HepG2 (cell line): Measurements from ENCODE around the gene DLG5. TPM values are rescaled to one million over a fixed set of nuclear protein-coding genes. Genes with fewer than 3 reads are reported as not detected.

ENCODE experiments used
- ADNP ChIP-seq: sonication (generic); formaldehyde crosslinking; IDR thresholded peaks from 2 replicates; pipeline ENCODE4 v1.4.0; 2020; ENCODE audit warnings: missing genetic modification reagents
- ATF1 ChIP-seq: IDR thresholded peaks from 2 replicates; pipeline ENCODE4 v1.6.1; 2016; ENCODE audit warnings: mild to moderate bottlenecking, control low read depth
- CENPX ChIP-seq: sonication (generic); formaldehyde crosslinking; IDR thresholded peaks from 2 replicates; pipeline ENCODE4 v1.9.0; 2021; ENCODE audit warnings: mild to moderate bottlenecking, missing genetic modification reagents, moderate library complexity
- EED ChIP-seq: sonication (generic); formaldehyde crosslinking; IDR thresholded peaks from 2 replicates; pipeline ENCODE4 v1.5.0; 2020; ENCODE audit warnings: mild to moderate bottlenecking, missing genetic modification reagents
- HDAC2 ChIP-seq: sonication (generic); formaldehyde crosslinking; IDR thresholded peaks from 2 replicates; pipeline ENCODE4 v1.4.0; 2020; ENCODE audit warnings: missing genetic modification reagents
- IRF9 ChIP-seq: sonication (generic); formaldehyde crosslinking; IDR thresholded peaks from 2 replicates; pipeline ENCODE4 v1.8.0; 2022; ENCODE audit warnings: missing genetic modification reagents, mild to moderate bottlenecking, borderline replicate concordance
- KDM2A ChIP-seq: sonication (generic); formaldehyde crosslinking; IDR thresholded peaks from 2 replicates; pipeline ENCODE4 v1.4.0; 2020; ENCODE audit warnings: low read depth, missing genetic modification reagents, borderline replicate concordance
- NCOA5 ChIP-seq: sonication (generic); formaldehyde crosslinking; IDR thresholded peaks from 2 replicates; pipeline ENCODE4 v1.4.0; 2020; ENCODE audit warnings: missing genetic modification reagents
- NFKB2 ChIP-seq: sonication (generic); formaldehyde crosslinking; IDR thresholded peaks from 2 replicates; pipeline ENCODE4 v1.4.0; 2020; ENCODE audit warnings: missing genetic modification reagents, borderline replicate concordance
- PRMT3 ChIP-seq: sonication (generic); formaldehyde crosslinking; IDR thresholded peaks from 2 replicates; pipeline ENCODE4 v1.8.1; 2022; ENCODE audit warnings: low read depth, mild to moderate bottlenecking, moderate library complexity, missing genetic modification reagents, borderline replicate concordance
- RCOR2 ChIP-seq: IDR thresholded peaks from 2 replicates; pipeline ENCODE4 v1.6.1; 2016; ENCODE audit warnings: missing biosample characterization, missing genetic modification reagents
- SALL1 ChIP-seq: sonication (generic); formaldehyde crosslinking; IDR thresholded peaks from 2 replicates; pipeline ENCODE4 v1.8.0; 2022; ENCODE audit warnings: mild to moderate bottlenecking, missing genetic modification reagents
- SMAD3 ChIP-seq: sonication (generic); formaldehyde crosslinking; IDR thresholded peaks from 2 replicates; pipeline ENCODE4 v1.4.0; 2020; ENCODE audit warnings: missing genetic modification reagents
- SMC3 ChIP-seq: IDR thresholded peaks from 2 replicates; pipeline ENCODE4 v1.6.1; 2011; ENCODE audit warnings: low read length, improper control_type of control experiment
- SP5 ChIP-seq: IDR thresholded peaks from 2 replicates; pipeline ENCODE4 v1.6.1; 2016; ENCODE audit warnings: low read depth, borderline replicate concordance
- TEAD3 ChIP-seq: optimal IDR thresholded peaks from 2 replicates; pipeline ENCODE3; 2016; ENCODE audit warnings: borderline replicate concordance
- ZBTB33 ChIP-seq: sonication (generic); formaldehyde crosslinking; IDR thresholded peaks from 2 replicates; pipeline ENCODE4 v1.4.0; 2020; ENCODE audit warnings: missing genetic modification reagents
- ZFP36L2 ChIP-seq: sonication (generic); formaldehyde crosslinking; IDR thresholded peaks from 2 replicates; pipeline ENCODE4 v1.4.0; 2020; ENCODE audit warnings: missing genetic modification reagents
- ZKSCAN1 ChIP-seq: fragments of 150-350 bp; IDR thresholded peaks from 2 replicates; pipeline ENCODE4 v1.6.1; 2014; ENCODE audit warnings: low read length
- ZNF224 ChIP-seq: sonication (generic); formaldehyde crosslinking; IDR thresholded peaks from 2 replicates; pipeline ENCODE4 v1.5.0; 2020; ENCODE audit warnings: mild to moderate bottlenecking, missing genetic modification reagents
- ZNF496 ChIP-seq: sonication (generic); formaldehyde crosslinking; IDR thresholded peaks from 2 replicates; pipeline ENCODE4 v1.8.1; 2023; ENCODE audit warnings: mild to moderate bottlenecking, moderate library complexity, missing genetic modification reagents; ENCODE audit not compliant: insufficient replicate concordance
- ZNF670 ChIP-seq: sonication (generic); formaldehyde crosslinking; IDR thresholded peaks from 2 replicates; pipeline ENCODE4 v1.8.0; 2022; ENCODE audit warnings: mild to moderate bottlenecking, missing genetic modification reagents, borderline replicate concordance
- ZNF710 ChIP-seq: sonication (generic); formaldehyde crosslinking; IDR thresholded peaks from 2 replicates; pipeline ENCODE4 v1.5.0; 2020; ENCODE audit warnings: mild to moderate bottlenecking, missing genetic modification reagents, borderline replicate concordance
- ZNF772 ChIP-seq: sonication (generic); formaldehyde crosslinking; IDR thresholded peaks from 2 replicates; pipeline ENCODE4 v1.5.0; 2020; ENCODE audit warnings: mild to moderate bottlenecking, missing genetic modification reagents
- polyA plus RNA-seq, 8 experiments: library from polyadenylated mRNA; depleted of rRNA in 3 of 8; stranded (reverse) in 7 of 8; unstranded in 1 of 8; fragments of >200 nt; fragmentation: Illumina TruSeq in 4 of 8; extraction: Trizol in 4 of 8; gene quantifications; 2 replicates each; pipeline versions ENCODE4 v1.2.1 to v1.2.3, GENCODE V29; 2011 to 2016; ENCODE audit warnings: low read depth in 4 of 8, missing spikeins in 1 of 8, mixed read lengths in 1 of 8; ENCODE audit not compliant: insufficient read depth in 1 of 8
- total RNA-seq, 5 experiments: library from RNA; depleted of rRNA; stranded (reverse); fragments of >200 nt; fragmentation: Illumina TruSeq; extraction: Trizol; gene quantifications; 2 replicates each; pipeline ENCODE4 v1.2.3, GENCODE V29; 2016; ENCODE audit warnings: low read depth in 1 of 5
- TF ChIP-seq, protein P1 (sequence below): sonication (generic); formaldehyde crosslinking; IDR thresholded peaks from 2 replicates; pipeline ENCODE4 v1.5.1; 2020; ENCODE audit warnings: missing genetic modification reagents, mild to moderate bottlenecking, borderline replicate concordance
- TF ChIP-seq, protein P2 (sequence below): sonication (generic); formaldehyde crosslinking; conservative IDR thresholded peaks from 2 replicates; pipeline ENCODE4 v1.4.0; 2020; ENCODE audit warnings: missing genetic modification reagents

Gene DLG5
- total and polyA plus RNA-seq, 2 of the 13 experiments (the other 11 are each of a cell fraction or from before 2014, with no cell fraction given) = 15.5 to 18.2 TPM

- TF ChIP-seq NFKB2 (CRISPR knock-in tag) (peak; percentile 68; the same call in 1 of the 2 replicates), ZNF496 (CRISPR knock-in tag) (no peak), NCOA5 (CRISPR knock-in tag) (no peak), ZKSCAN1 (no peak), ZNF772 (CRISPR knock-in tag) (no peak), ZFP36L2 (CRISPR knock-in tag) (no peak), ADNP (no peak), ZBTB33 (CRISPR knock-in tag) (peak; percentile 56; the same call in 1 of the 2 replicates), TEAD3 (CRISPR knock-in tag) (peak; percentile 13), IRF9 (no peak), EED (CRISPR knock-in tag) (no peak), KDM2A (CRISPR knock-in tag) (peak; percentile 71; the same call in 1 of the 2 replicates), ZNF224 (CRISPR knock-in tag) (no peak), PRMT3 (CRISPR knock-in tag) (no peak), HDAC2 (CRISPR knock-in tag) (peak; percentile 44; the same call in 1 of the 2 replicates), SALL1 (CRISPR knock-in tag) (peak; percentile 30), SMC3 (peak; percentile 80), CENPX (CRISPR knock-in tag) (no peak), ZNF710 (CRISPR knock-in tag) (no peak), ATF1 (CRISPR knock-in tag) (no peak), SP5 (CRISPR knock-in tag) (no peak), ZNF670 (CRISPR knock-in tag) (no peak), RCOR2 (no peak), SMAD3 (CRISPR knock-in tag) (0 out of 2 replicates have a peak, but pooled peaks have one; percentile 26)
- TF ChIP-seq, protein P1, sequence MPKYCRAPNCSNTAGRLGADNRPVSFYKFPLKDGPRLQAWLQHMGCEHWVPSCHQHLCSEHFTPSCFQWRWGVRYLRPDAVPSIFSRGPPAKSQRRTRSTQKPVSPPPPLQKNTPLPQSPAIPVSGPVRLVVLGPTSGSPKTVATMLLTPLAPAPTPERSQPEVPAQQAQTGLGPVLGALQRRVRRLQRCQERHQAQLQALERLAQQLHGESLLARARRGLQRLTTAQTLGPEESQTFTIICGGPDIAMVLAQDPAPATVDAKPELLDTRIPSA (CRISPR knock-in tag) = no peak
- TF ChIP-seq, protein P2, sequence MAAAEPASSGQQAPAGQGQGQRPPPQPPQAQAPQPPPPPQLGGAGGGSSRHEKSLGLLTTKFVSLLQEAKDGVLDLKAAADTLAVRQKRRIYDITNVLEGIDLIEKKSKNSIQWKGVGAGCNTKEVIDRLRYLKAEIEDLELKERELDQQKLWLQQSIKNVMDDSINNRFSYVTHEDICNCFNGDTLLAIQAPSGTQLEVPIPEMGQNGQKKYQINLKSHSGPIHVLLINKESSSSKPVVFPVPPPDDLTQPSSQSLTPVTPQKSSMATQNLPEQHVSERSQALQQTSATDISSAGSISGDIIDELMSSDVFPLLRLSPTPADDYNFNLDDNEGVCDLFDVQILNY (CRISPR knock-in tag) = peak; percentile 82
Observed at GRCh38 chr10:77846718-77847311, 79.7 kb downstream of the DLG5 start (continued).
